PFSK-1 (cell line): ENCODE measurements around the gene DRD3.

Source experiments
- FOXP2 ChIP-seq: optimal IDR thresholded peaks from 2 replicates; pipeline ENCODE3; 2011; ENCODE audit warnings: borderline replicate concordance, control low read depth, inconsistent platforms; ENCODE audit not compliant: insufficient read depth; ENCODE audit errors: extremely low read length, extremely low read depth
- POLR2AphosphoS5 ChIP-seq: IDR thresholded peaks from 2 replicates; pipeline ENCODE4 v1.6.1; 2012; ENCODE audit warnings: low read depth, mild to moderate bottlenecking, control low read depth, low read length, moderate library complexity
- SIN3A ChIP-seq: IDR thresholded peaks from 2 replicates; pipeline ENCODE4 v1.6.1; 2012; ENCODE audit warnings: mild to moderate bottlenecking, low read length, moderate library complexity, borderline replicate concordance; ENCODE audit not compliant: insufficient read depth
- TAF1 ChIP-seq: IDR thresholded peaks from 2 replicates; pipeline ENCODE4 v1.6.1; 2012; ENCODE audit warnings: low read length, control low read depth, borderline replicate concordance; ENCODE audit not compliant: insufficient read depth
- TF ChIP-seq, protein P1 (sequence below), 2 experiments: IDR thresholded peaks; 2 replicates each; pipeline versions ENCODE4 v1.6.1 to v1.8.0; 2011 to 2012; ENCODE audit warnings: low read depth in 2 of 2, low read length in 2 of 2, control low read depth in 1 of 2, inconsistent platforms in 1 of 2, mild to moderate bottlenecking in 1 of 2, moderate library complexity in 1 of 2; ENCODE audit not compliant: insufficient read depth in 1 of 2

The DRD3 gene

DNA sequence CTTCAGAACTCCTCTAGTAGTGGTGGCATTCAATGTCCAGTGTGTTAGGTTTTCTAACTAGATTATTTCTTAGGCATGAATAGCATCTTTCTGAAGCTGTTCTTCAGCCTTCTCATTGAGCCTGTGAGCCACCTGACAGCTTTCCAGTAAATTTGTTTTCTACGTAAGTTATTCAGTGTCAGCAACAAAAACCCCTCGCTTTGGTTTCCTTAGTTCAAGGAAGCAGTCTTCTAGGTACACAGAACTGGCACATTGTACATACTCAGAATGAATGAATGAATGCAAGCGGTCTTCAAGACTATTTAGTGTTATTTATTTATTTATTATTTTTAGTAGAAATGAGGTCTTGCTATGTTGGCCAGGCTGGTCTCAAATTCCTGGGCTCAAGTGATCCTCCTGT lies 44.9 kb downstream of the DRD3 start:
- no peak for TF ChIP-seq POLR2AphosphoS5
- no peak for TF ChIP-seq TAF1
- TF ChIP-seq, protein P1, sequence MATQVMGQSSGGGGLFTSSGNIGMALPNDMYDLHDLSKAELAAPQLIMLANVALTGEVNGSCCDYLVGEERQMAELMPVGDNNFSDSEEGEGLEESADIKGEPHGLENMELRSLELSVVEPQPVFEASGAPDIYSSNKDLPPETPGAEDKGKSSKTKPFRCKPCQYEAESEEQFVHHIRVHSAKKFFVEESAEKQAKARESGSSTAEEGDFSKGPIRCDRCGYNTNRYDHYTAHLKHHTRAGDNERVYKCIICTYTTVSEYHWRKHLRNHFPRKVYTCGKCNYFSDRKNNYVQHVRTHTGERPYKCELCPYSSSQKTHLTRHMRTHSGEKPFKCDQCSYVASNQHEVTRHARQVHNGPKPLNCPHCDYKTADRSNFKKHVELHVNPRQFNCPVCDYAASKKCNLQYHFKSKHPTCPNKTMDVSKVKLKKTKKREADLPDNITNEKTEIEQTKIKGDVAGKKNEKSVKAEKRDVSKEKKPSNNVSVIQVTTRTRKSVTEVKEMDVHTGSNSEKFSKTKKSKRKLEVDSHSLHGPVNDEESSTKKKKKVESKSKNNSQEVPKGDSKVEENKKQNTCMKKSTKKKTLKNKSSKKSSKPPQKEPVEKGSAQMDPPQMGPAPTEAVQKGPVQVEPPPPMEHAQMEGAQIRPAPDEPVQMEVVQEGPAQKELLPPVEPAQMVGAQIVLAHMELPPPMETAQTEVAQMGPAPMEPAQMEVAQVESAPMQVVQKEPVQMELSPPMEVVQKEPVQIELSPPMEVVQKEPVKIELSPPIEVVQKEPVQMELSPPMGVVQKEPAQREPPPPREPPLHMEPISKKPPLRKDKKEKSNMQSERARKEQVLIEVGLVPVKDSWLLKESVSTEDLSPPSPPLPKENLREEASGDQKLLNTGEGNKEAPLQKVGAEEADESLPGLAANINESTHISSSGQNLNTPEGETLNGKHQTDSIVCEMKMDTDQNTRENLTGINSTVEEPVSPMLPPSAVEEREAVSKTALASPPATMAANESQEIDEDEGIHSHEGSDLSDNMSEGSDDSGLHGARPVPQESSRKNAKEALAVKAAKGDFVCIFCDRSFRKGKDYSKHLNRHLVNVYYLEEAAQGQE (IDR thresholded peaks at IDR 0.05; ENCODE audit: insufficient read depth in 1 of 2, low read depth in 2 of 2, low read length in 2 of 2), result no peak
- no peak for TF ChIP-seq SIN3A
- TF ChIP-seq FOXP2, result no peak

DNA sequence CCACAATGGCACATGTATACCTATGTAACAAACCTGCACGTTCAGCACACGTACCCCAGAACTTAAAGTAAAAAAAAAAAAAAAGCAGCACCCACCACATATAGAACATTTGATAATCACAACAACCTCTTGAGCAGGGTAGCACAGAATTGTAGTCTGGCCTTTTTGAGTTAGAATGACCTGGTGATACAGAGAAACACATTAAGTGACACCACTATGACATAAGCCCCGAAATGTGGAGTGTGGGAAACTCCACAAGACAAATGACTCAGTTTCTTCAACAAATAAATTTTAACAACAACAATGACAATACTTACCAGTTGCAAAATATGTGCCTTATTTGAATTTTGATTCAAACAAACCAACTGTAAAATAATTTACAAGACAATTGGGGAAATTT lies 46.4 kb downstream of the DRD3 start:
- TF ChIP-seq POLR2AphosphoS5 (no peak), TAF1 (no peak), FOXP2 (no peak), SIN3A (no peak)
- TF ChIP-seq, protein P1 (IDR thresholded peaks at IDR 0.05; ENCODE audit: insufficient read depth in 1 of 2, low read depth in 2 of 2, low read length in 2 of 2), result no peak

DNA sequence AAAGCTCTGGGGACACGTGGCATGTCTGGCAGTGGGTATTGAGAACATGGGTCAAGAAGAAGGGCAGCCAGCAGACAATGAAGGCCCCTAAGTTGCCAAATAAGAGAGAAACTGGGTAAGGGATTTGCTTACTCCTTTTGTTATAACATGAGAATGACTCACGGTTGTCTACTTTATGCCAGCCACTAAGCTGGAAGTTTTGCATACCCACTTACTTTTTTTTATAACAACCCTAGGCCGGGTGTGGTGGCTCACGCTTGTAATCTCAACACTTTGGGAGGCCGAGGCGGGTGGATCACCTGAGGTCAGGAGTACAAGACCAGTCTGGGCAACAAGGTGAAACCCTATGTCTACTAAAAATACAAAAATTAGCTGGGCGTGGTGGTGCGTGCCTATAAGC lies 50.0 kb downstream of the DRD3 start:
- TF ChIP-seq TAF1, result no peak
- TF ChIP-seq FOXP2, result no peak
- TF ChIP-seq, protein P1 (IDR thresholded peaks at IDR 0.05; ENCODE audit: insufficient read depth in 1 of 2, low read depth in 2 of 2, low read length in 2 of 2), result no peak

DNA sequence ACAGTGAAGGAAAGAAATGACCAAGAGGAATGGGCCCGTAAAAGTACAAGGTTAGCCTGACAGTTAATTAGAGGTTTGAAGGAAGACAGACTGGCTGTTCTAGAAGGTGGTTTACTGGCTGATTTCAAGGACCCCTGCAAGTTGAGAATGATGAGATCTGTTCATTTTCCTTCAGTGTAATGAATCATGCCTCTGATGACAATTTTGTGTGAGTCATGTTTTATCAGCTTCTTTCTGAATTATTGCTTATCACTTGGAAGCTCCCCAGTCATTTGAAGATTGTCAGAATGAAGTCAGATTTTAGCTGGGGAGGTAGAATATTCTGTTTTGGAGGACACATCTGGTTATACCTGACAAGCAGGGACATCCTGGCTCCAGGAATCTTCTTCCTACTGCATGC lies 50.6 kb downstream of the DRD3 start:
- TF ChIP-seq SIN3A, result no peak
- TF ChIP-seq, protein P1 (IDR thresholded peaks at IDR 0.05; ENCODE audit: insufficient read depth in 1 of 2, low read depth in 2 of 2, low read length in 2 of 2), result no peak
- no peak for TF ChIP-seq POLR2AphosphoS5
- TF ChIP-seq TAF1, result no peak
- TF ChIP-seq FOXP2, result no peak

DNA sequence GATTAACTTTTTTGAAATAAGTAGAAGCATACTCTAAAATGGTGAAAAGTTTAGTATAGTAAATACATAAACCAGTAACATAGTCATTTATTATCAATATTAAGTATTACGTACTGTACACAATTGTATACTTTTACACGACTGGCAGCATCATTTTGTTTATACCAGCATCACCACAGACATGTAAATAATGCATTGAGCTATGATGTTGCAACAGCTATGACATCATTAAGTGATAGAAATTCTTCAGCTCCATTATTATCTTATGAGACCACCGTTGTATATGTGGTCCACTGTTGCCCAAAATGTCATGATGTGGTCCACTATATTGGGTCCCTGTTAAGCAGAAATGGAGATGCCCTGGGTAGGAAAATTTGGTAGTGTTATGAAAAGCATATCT lies 51.3 kb downstream of the DRD3 start:
- no peak for TF ChIP-seq POLR2AphosphoS5
